PFSK-1 (cell line): ENCODE measurements around the gene BCO1.

ENCODE experiments used
- POLR2AphosphoS5 ChIP-seq: IDR thresholded peaks from 2 replicates; pipeline ENCODE4 v1.6.1; 2012; ENCODE audit warnings: low read depth, mild to moderate bottlenecking, control low read depth, low read length, moderate library complexity
- REST ChIP-seq, 2 experiments: IDR thresholded peaks; 2 replicates each; pipeline versions ENCODE4 v1.6.1 to v1.8.0; 2011 to 2012; ENCODE audit warnings: low read depth in 2 of 2, low read length in 2 of 2, control low read depth in 1 of 2, inconsistent platforms in 1 of 2, mild to moderate bottlenecking in 1 of 2, moderate library complexity in 1 of 2; ENCODE audit not compliant: insufficient read depth in 1 of 2
- SIN3A ChIP-seq: IDR thresholded peaks from 2 replicates; pipeline ENCODE4 v1.6.1; 2012; ENCODE audit warnings: mild to moderate bottlenecking, low read length, moderate library complexity, borderline replicate concordance; ENCODE audit not compliant: insufficient read depth
- TAF1 ChIP-seq: IDR thresholded peaks from 2 replicates; pipeline ENCODE4 v1.6.1; 2012; ENCODE audit warnings: low read length, control low read depth, borderline replicate concordance; ENCODE audit not compliant: insufficient read depth

- TF ChIP-seq REST (IDR thresholded peaks at IDR 0.05; ENCODE audit: insufficient read depth in 1 of 2, low read depth in 2 of 2, low read length in 2 of 2) (no peak), SIN3A (no peak), TAF1 (no peak), POLR2AphosphoS5 (no peak)
These were observed 39.9 kb upstream of the BCO1 start for GRCh38 chr16:81198635-81199034.
